ENCODE data around the gene NKAIN4. TPM values are rescaled to one million over a fixed set of nuclear protein-coding genes. Genes with fewer than 3 reads are reported as not detected.

Gene NKAIN4
- total and polyA plus RNA-seq, 2 experiments from 2014 or later = 12.6 to 13.2 TPM

DNA sequence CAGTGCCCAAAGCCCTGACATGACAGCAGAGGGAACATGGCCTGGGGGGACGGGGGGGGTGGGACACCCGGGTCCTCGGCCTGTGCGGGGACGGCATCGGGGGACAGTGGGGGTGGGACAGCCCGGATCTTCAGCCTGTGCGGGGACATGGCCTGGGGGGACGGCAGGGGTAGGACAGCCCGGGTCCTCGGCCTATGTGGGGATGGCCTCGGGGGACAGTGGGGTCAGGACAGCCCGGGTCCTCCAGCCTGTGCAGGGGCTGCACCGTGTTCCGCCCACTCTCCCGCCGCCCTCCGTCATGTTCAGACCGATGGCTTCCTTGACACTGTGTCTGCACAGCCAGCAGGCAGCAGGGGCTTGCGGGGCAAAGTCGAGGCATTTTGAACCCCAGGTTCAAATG is 11.5 kb downstream of the NKAIN4 start:
- no peaks in the 10 kb centered on the region for H3K9me2 ChIP-seq (ENCODE audit: insufficient read depth)
- H3K27me3 ChIP-seq (ENCODE audit: insufficient read depth) = no peaks in the 10 kb centered on the region
- H4K20me1 ChIP-seq (replicated peaks; ENCODE audit: insufficient read depth) = no peaks in the 10 kb centered on the region
- H3K4me3 ChIP-seq = no peak overlapping the region
- no peak for TF ChIP-seq ZNF331 (CRISPR knock-in tag; IDR thresholded peaks at IDR 0.05; ENCODE audit: low read depth)
- TF ChIP-seq, protein P1, sequence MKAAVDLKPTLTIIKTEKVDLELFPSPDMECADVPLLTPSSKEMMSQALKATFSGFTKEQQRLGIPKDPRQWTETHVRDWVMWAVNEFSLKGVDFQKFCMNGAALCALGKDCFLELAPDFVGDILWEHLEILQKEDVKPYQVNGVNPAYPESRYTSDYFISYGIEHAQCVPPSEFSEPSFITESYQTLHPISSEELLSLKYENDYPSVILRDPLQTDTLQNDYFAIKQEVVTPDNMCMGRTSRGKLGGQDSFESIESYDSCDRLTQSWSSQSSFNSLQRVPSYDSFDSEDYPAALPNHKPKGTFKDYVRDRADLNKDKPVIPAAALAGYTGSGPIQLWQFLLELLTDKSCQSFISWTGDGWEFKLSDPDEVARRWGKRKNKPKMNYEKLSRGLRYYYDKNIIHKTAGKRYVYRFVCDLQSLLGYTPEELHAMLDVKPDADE (IDR thresholded peaks at IDR 0.05) = no peak
- no peak for TF ChIP-seq NANOG (IDR thresholded peaks at IDR 0.05; ENCODE audit: borderline replicate concordance)
- no peak for TF ChIP-seq STAT1 (IDR thresholded peaks at IDR 0.05; ENCODE audit: unreplicated experiment)
- H3K27ac ChIP-seq (ENCODE audit: low read depth) = no peak overlapping the region
- H3F3A ChIP-seq (replicated peaks; ENCODE audit: low read depth) = no peaks in the 10 kb centered on the region
- no peaks in the 10 kb centered on the region; the same call in 1 of the 2 replicates for H3K4me1 ChIP-seq (ENCODE audit: insufficient read depth)
- Mint-ChIP-seq H3K36me3 (ENCODE audit: low read depth) (no peaks in the 10 kb centered on the region), H3K4me3 (no peak overlapping the region), H3K27me3 (ENCODE audit: insufficient read depth, low read depth, poor library complexity) (peaks cover 11% of the 10 kb centered on the region), H3K27ac (no peak overlapping the region), H3K9me3 (no peaks in the 10 kb centered on the region), H3K4me1 (peaks cover 6% of the 10 kb centered on the region; the same call in 1 of the 3 replicates)
- H3K36me3 ChIP-seq (ENCODE audit: insufficient read depth) = no peaks in the 10 kb centered on the region
- no peak for DNase-seq (ENCODE audit: low spot score)
- H2AFZ ChIP-seq = no peak overlapping the region
- no peak overlapping the region for H3K4me2 ChIP-seq
- H3K79me2 ChIP-seq (replicated peaks; ENCODE audit: insufficient read depth) = no peaks in the 10 kb centered on the region
- no peak for ATAC-seq

DNA sequence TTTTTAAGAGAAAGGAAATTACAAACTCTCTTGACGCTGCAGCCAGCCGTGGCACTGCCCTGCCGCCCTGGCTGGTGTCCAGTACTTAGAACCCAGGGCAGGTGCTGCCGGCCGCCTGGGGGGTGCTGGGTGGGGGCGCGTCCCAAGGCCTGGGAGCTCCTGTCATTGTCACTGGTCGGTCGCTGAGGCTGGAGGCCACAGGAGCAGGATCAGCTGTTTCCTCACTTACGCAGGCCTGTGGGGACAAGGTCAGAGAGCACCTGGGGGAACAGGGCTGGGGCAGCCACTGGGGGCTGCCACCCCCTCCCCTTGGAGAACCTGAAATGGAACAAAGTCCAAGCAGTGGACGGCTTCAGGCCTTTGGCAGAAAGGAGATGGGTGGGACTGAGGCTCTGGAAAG is 13.0 kb downstream of the NKAIN4 start:
- Histone ChIP-seq H2AFZ (no peak overlapping the region), H3K27me3 (ENCODE audit: insufficient read depth) (no peaks in the 10 kb centered on the region), H3K79me2 (replicated peaks; ENCODE audit: insufficient read depth) (no peaks in the 10 kb centered on the region), H3F3A (replicated peaks; ENCODE audit: low read depth) (no peaks in the 10 kb centered on the region), H3K27ac (ENCODE audit: low read depth) (no peak overlapping the region), H3K36me3 (ENCODE audit: insufficient read depth) (no peaks in the 10 kb centered on the region), H3K4me3 (no peak overlapping the region), H3K9me2 (ENCODE audit: insufficient read depth) (no peaks in the 10 kb centered on the region), H4K20me1 (replicated peaks; ENCODE audit: insufficient read depth) (no peaks in the 10 kb centered on the region), H3K4me2 (no peak overlapping the region), H3K4me1 (ENCODE audit: insufficient read depth) (no peaks in the 10 kb centered on the region)
- ATAC-seq (no peak), DNase-seq (ENCODE audit: low spot score) (no peak)
- Mint-ChIP-seq H3K4me1 (no peaks in the 10 kb centered on the region; the same call in 2 of the 3 replicates), H3K4me3 (no peak overlapping the region), H3K27ac (no peak overlapping the region), H3K27me3 (ENCODE audit: insufficient read depth, low read depth, poor library complexity) (peaks cover 9% of the 10 kb centered on the region), H3K9me3 (no peaks in the 10 kb centered on the region), H3K36me3 (ENCODE audit: low read depth) (no peaks in the 10 kb centered on the region)
- TF ChIP-seq POLR2AphosphoS5 (IDR thresholded peaks at IDR 0.05; ENCODE audit: low read depth) (no peak), NANOG (IDR thresholded peaks at IDR 0.05; ENCODE audit: borderline replicate concordance) (no peak), CREB1 (CRISPR knock-in tag; IDR thresholded peaks at IDR 0.05; ENCODE audit: low read depth) (no peak), STAT1 (IDR thresholded peaks at IDR 0.05; ENCODE audit: unreplicated experiment) (no peak), EZH2phosphoT487 (IDR thresholded peaks at IDR 0.05; ENCODE audit: unreplicated experiment) (no peak)
- TF ChIP-seq, protein P2, sequence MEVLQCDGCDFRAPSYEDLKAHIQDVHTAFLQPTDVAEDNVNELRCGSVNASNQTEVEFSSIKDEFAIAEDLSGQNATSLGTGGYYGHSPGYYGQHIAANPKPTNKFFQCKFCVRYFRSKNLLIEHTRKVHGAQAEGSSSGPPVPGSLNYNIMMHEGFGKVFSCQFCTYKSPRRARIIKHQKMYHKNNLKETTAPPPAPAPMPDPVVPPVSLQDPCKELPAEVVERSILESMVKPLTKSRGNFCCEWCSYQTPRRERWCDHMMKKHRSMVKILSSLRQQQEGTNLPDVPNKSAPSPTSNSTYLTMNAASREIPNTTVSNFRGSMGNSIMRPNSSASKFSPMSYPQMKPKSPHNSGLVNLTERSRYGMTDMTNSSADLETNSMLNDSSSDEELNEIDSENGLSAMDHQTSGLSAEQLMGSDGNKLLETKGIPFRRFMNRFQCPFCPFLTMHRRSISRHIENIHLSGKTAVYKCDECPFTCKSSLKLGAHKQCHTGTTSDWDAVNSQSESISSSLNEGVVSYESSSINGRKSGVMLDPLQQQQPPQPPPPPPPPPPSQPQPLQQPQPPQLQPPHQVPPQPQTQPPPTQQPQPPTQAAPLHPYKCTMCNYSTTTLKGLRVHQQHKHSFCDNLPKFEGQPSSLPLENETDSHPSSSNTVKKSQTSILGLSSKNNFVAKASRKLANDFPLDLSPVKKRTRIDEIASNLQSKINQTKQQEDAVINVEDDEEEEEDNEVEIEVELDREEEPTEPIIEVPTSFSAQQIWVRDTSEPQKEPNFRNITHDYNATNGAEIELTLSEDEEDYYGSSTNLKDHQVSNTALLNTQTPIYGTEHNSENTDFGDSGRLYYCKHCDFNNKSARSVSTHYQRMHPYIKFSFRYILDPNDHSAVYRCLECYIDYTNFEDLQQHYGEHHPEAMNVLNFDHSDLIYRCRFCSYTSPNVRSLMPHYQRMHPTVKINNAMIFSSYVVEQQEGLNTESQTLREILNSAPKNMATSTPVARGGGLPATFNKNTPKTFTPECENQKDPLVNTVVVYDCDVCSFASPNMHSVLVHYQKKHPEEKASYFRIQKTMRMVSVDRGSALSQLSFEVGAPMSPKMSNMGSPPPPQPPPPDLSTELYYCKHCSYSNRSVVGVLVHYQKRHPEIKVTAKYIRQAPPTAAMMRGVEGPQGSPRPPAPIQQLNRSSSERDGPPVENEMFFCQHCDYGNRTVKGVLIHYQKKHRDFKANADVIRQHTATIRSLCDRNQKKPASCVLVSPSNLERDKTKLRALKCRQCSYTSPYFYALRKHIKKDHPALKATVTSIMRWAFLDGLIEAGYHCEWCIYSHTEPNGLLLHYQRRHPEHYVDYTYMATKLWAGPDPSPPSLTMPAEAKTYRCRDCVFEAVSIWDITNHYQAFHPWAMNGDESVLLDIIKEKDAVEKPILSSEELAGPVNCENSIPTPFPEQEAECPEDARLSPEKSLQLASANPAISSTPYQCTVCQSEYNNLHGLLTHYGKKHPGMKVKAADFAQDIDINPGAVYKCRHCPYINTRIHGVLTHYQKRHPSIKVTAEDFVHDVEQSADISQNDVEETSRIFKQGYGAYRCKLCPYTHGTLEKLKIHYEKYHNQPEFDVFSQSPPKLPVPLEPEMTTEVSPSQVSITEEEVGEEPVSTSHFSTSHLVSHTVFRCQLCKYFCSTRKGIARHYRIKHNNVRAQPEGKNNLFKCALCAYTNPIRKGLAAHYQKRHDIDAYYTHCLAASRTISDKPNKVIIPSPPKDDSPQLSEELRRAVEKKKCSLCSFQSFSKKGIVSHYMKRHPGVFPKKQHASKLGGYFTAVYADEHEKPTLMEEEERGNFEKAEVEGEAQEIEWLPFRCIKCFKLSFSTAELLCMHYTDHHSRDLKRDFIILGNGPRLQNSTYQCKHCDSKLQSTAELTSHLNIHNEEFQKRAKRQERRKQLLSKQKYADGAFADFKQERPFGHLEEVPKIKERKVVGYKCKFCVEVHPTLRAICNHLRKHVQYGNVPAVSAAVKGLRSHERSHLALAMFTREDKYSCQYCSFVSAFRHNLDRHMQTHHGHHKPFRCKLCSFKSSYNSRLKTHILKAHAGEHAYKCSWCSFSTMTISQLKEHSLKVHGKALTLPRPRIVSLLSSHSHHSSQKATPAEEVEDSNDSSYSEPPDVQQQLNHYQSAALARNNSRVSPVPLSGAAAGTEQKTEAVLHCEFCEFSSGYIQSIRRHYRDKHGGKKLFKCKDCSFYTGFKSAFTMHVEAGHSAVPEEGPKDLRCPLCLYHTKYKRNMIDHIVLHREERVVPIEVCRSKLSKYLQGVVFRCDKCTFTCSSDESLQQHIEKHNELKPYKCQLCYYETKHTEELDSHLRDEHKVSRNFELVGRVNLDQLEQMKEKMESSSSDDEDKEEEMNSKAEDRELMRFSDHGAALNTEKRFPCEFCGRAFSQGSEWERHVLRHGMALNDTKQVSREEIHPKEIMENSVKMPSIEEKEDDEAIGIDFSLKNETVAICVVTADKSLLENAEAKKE (CRISPR knock-in tag; IDR thresholded peaks at IDR 0.05) = no peak
